GM19043 (cell line): Measurements from ENCODE around the gene RNF10.
"Not testable (repeated sequence)": the region's sequence is repeated elsewhere in the genome, so short reads cannot be mapped to it uniquely, and the experiment has no call there.

Experiments used
- ATAC-seq: cut with Tn5 transposase; IDR thresholded peaks from one replicate; pipeline ENCODE4 v1.9.1; 2021; ENCODE audit warnings: low read depth; ENCODE audit not compliant: unreplicated experiment

RNF10 gene

DNA sequence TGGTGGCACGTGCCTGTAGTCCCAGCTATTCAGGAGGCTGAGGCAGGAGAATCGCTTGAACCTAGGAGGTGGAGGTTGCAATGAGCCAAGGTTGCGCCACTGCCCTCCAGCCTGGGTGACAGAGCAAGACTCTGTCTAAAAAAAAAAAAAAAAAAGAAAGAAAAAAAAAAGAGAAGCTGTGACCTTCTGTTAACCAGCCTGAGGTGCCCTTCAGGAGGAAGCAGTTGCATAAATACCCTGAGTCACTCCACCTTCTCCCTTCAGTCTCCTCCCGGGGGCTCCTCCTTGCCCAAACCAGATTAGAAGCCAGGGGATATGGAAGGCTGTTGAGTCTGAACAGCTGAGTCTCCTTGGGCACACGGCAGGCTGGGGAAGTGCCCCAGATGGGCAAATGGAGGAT lies 68.3 kb downstream of the RNF10 start:
- ATAC-seq: not testable (repeated sequence)

DNA sequence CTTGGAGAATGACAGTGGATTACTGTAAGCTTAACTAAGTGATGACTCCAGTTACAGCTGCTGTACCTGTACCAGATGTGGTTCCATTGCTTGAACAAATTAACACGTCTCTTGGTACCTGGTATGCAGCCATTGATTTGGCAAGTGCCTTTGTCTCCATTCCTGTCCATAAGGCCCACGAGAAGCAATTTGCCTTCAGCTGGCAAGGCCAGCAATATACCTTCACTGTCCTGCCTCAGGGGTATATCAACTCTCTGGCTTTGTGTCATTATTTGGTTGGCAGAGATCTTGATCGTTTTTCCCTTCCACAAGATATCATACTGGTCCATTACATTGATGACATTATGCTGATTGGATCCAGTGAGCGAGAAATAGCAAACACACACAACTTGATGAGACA lies 76.4 kb downstream of the RNF10 start:
- no peak for ATAC-seq

DNA sequence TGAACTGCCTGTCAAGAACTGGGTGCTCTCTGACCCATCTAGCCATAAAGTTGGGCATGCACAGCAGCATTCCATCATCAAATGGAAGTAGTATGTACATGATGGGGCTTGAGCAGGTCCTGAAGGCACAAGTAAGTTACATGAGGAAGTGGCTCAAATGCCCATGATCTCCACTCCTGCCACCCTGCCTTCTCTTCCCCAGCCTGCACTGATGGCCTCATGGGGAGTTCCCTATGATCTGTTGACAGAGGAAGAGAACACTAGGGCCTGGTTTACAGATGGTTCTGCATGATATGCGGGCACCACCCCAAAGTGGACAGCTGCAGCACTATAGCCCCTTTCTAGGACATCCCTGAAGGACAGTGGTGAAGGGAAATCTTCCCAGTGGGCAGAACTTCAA lies 77.4 kb downstream of the RNF10 start:
- ATAC-seq: not testable (repeated sequence)

DNA sequence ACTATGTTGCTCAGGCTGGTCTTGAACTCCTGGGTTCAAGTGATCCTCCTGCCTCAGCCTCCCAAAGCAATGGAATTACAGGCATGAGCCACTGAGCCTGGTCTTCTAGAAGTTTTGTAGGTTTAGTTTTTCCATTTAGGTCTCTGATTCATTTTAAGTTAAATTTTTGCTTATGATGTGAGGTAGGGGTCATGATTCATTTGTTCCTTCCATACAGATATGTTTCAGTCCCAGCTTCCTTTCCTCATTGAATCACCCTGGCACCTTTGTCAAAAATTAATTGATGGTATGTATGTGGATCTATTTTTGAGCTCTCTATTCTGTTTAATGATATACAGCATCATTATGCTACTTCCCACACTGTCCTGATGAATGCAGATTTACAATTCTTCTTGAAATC lies 80.7 kb downstream of the RNF10 start:
- no peak for ATAC-seq

DNA sequence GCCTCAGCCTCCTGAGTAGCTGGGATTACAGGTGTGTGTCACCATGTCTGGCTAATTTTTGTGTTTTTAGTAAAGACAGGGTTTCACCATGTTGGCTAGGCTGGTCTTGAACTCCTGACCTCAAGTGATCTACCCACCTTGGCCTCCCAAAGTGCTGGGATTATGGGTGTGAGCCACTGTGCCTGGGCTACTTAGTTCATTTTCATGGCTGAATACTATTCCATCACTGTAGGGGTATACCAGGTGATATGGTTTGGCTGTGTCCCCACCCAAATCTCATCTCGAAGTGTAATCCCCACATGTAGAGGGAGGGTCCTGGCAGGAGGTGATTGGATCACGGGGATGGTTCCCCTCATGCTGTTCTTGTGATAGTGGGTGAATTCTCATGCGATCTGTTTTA lies 83.0 kb downstream of the RNF10 start:
- ATAC-seq: not testable (repeated sequence)

DNA sequence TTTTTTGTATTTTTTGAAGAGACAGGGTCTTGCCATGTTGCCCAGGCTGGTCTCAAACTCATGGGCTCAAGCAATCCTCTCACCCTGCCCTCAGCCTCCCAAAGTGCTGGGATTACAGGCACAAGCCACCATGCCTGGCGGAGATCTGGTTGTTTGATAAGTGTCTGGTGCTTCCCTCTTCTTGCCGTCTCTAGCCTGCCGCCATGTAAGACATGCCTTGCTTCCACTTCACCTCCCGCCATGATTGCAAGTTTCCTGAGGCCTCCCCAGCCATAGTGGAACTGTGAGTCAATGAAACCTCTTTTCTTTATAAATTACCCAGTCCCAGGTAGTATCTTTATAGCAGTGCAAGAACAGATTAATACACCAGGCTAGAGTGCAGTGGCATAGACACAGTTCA lies 83.6 kb downstream of the RNF10 start:
- ATAC-seq: not testable (repeated sequence)

DNA sequence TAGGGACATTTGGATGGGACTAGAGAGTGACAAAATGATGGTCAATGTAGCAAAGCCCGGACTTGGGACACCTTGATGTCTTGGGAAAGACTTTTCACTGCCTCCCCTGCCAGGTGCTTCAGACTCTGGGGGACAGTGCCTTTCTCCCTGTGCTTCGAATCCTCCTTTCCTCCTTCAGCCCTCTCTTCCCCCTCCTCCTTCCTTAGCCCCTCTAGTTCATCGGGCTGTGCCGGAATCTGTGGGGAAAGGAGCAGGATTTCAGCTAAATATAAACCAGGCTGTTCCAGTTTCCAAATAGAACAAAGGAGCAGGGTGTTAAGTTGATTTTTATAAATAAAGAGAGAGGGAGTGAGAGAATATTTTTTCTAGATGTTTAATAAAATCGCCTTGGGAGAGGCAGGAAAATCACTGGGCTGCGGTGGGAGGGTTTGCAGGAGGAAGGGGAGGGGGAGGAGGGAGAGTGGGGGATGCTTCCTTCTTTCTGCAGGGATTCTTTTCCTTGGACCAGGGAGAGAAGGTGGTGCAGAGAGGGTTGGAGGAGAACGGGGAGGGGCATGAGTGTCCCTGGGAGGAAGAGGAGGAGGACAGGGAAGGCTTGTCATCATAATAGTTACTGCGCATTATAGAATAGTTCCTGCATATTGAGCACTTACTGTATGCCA lies 84.9 kb downstream of the RNF10 start:
- ATAC-seq: no peak

DNA sequence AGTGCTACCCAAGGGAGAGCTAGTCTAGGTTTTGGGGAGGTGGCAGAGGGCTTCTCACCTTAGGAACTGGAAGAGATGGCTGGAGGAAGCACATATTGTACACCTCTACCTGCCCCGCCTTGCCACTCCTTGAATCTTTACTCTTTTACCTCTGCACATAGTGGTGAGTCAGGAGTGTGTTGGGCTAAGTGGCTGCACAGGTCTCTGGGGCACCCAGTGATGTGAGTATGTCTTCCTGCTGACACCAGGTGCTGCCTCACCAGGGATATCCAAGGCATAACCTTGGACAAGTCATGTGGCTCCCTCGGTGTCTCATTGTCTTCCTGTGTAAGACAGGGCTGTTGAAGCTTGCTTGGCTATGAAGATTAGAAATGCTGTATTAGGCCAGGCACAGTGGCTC lies 86.5 kb downstream of the RNF10 start:
- ATAC-seq: no peak

DNA sequence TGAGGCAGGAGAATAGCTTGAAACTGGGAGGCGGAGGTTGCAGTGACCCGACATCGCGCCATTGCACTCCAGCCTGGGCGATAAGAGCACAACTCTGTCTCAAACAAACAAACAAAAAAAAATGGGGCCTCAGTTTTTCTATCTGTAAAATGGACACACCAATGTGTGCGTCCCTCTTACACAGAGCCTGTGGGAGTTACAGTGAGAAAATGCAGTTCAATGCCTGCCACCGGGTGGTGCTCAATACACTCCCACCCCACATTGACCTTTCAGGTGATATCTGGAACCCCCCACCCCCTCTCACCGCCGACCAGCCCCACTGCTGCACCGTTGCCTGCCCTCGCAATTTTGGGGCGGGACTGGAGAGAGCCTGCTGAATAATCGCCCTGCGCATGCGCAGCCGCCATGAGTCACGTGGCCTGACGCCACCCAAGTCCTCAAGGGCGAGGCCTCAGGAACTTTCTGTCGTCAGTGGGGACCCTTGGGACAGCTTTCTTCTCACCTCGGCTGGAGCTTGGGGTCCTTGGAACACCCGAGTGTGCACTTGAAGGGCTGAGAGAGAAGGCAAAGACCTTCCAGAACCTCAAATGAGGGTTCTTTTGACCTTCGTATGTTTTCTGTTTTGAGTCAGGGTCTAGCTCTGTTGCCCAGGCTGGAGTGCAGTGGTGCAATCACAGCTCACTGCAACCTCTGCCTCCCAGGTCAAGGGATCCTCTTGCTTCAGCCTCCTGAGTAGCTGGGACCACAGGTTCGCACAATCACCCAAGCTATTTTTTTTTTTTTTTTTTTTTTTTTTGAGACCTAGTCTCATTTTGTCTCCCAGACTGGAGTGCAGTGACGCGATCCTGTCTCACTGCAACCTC lies 91.6 kb downstream of the RNF10 start:
- ATAC-seq: no peak
